ENCODE measurements around the gene ZFP92. TPM values are rescaled to one million over a fixed set of nuclear protein-coding genes. Genes with fewer than 3 reads are reported as not detected.
A peak's percentile ranks its signal among the peaks of the same experiment; 100 is the strongest.

The ZFP92 gene
- total RNA-seq, 2 donors from 2014 or later: 0.23 to 3.4 TPM

GRCh38 chrX:153454901-153455550 lies 43.8 kb downstream of the ZFP92 start:
- no peaks in the 10 kb centered on the region for H3K9me3 ChIP-seq
- no peaks in the 10 kb centered on the region for H3K27me3 ChIP-seq (replicated peaks; ENCODE audit: insufficient read depth)
- 57% methylated on average over 10 of the region's 16 CpGs for WGBS
- no peak overlapping the region for H3K4me3 ChIP-seq
- intact Hi-C loops (cut with DNase I): no loop called here
- TF ChIP-seq POLR2AphosphoS5 (IDR thresholded peaks at IDR 0.05) (no peak), POLR2A (IDR thresholded peaks at IDR 0.05) (no peak), CTCF (IDR thresholded peaks at IDR 0.05) (no peak)
- H3K4me1 ChIP-seq (replicated peaks): no peaks in the 10 kb centered on the region
- H3K36me3 ChIP-seq: no peaks in the 10 kb centered on the region
- no peak for DNase-seq (ENCODE audit: low spot score)
- no peak overlapping the region for H3K27ac ChIP-seq

- no peak overlapping the region for H3K27ac ChIP-seq
- 81% methylated on average over 13 of the region's 16 CpGs for WGBS
- intact Hi-C loops (cut with DNase I): no loop called here
- no peaks in the 10 kb centered on the region for H3K9me3 ChIP-seq
- no peaks in the 10 kb centered on the region for H3K4me1 ChIP-seq (replicated peaks)
- no peak overlapping the region for H3K4me3 ChIP-seq
- TF ChIP-seq POLR2AphosphoS5 (IDR thresholded peaks at IDR 0.05) (no peak), POLR2A (IDR thresholded peaks at IDR 0.05) (no peak), CTCF (IDR thresholded peaks at IDR 0.05) (no peak)
- H3K36me3 ChIP-seq: no peaks in the 10 kb centered on the region
- no peak for DNase-seq (ENCODE audit: low spot score)
- H3K27me3 ChIP-seq (replicated peaks; ENCODE audit: insufficient read depth): no peaks in the 10 kb centered on the region
Observed at GRCh38 chrX:153455571-153455970, 44.3 kb downstream of the ZFP92 start.

GRCh38 chrX:153456161-153456560 lies 44.9 kb downstream of the ZFP92 start:
- Histone ChIP-seq H3K9me3 (no peaks in the 10 kb centered on the region), H3K36me3 (no peaks in the 10 kb centered on the region), H3K27me3 (replicated peaks; ENCODE audit: insufficient read depth) (no peaks in the 10 kb centered on the region), H3K4me3 (no peak overlapping the region), H3K4me1 (replicated peaks) (no peaks in the 10 kb centered on the region), H3K27ac (no peak overlapping the region)
- peak; percentile 46 for TF ChIP-seq POLR2AphosphoS5 (IDR thresholded peaks at IDR 0.05)
- no peak for TF ChIP-seq CTCF (IDR thresholded peaks at IDR 0.05)
- no peak for TF ChIP-seq POLR2A (IDR thresholded peaks at IDR 0.05)
- DNase-seq (ENCODE audit: low spot score): peak; percentile 41
- 37% methylated on average over 8 of the region's 12 CpGs for WGBS
- intact Hi-C loops (cut with DNase I): no loop called here

- Histone ChIP-seq H3K4me3 (no peak overlapping the region), H3K27me3 (replicated peaks; ENCODE audit: insufficient read depth) (no peaks in the 10 kb centered on the region), H3K27ac (no peak overlapping the region), H3K4me1 (replicated peaks) (no peaks in the 10 kb centered on the region), H3K9me3 (no peaks in the 10 kb centered on the region), H3K36me3 (no peaks in the 10 kb centered on the region)
- no peak for DNase-seq (ENCODE audit: low spot score)
- WGBS: 88% methylated on average over 4 of the region's 9 CpGs
- intact Hi-C loops (cut with DNase I): no loop called here
- no peak for TF ChIP-seq POLR2A (IDR thresholded peaks at IDR 0.05)
- no peak for TF ChIP-seq POLR2AphosphoS5 (IDR thresholded peaks at IDR 0.05)
- TF ChIP-seq CTCF (IDR thresholded peaks at IDR 0.05): no peak
Observed at GRCh38 chrX:153456704-153457103, 45.4 kb downstream of the ZFP92 start.

- Histone ChIP-seq H3K4me1 (replicated peaks) (no peaks in the 10 kb centered on the region), H3K27me3 (replicated peaks; ENCODE audit: insufficient read depth) (no peaks in the 10 kb centered on the region), H3K4me3 (no peak overlapping the region), H3K27ac (no peak overlapping the region), H3K9me3 (no peaks in the 10 kb centered on the region), H3K36me3 (no peaks in the 10 kb centered on the region)
- intact Hi-C loops (cut with DNase I): no loop called here
- WGBS: 92% methylated on average over 2 of the region's 18 CpGs
- no peak for DNase-seq (ENCODE audit: low spot score)
- TF ChIP-seq CTCF (IDR thresholded peaks at IDR 0.05) (no peak), POLR2A (IDR thresholded peaks at IDR 0.05) (no peak), POLR2AphosphoS5 (IDR thresholded peaks at IDR 0.05) (no peak)
Observed at GRCh38 chrX:153457136-153457825, 46.0 kb downstream of the ZFP92 start.

Data from prostate gland (tissue), 2 donors.